HEK293 (cell line): ENCODE measurements around the gene PLAAT2.
"Not testable (repeated sequence)": the region's sequence is repeated elsewhere in the genome, so short reads cannot be mapped to it uniquely, and the experiment has no call there.

ENCODE experiments used
- CTCF ChIA-PET: fragments of 350-600 bp; formaldehyde crosslinking; extraction: SDS; loops from one replicate; lab custom pipeline; 2021; ENCODE audit warnings: antibody characterized with exemption; lab: Yijun Ruan, JAX
- POLR2A ChIA-PET: fragments of 300-600 bp; formaldehyde crosslinking; extraction: SDS; loops from one replicate; lab custom pipeline; 2020; ENCODE audit warnings: antibody characterized with exemption, inconsistent platforms; lab: Yijun Ruan, JAX
- H3K27ac ChIP-seq: fragments of 200-500 bp; sonication (Bioruptor generic); 2 replicates; pipeline ENCODE4 v1.5.1; 2014; ENCODE audit warnings: low read depth, low read length, control low read depth, inconsistent platforms; ENCODE audit errors: extremely low read depth
- H3K36me3 ChIP-seq, 2 experiments: fragments of 200-500 bp in 1 of 2; sonication (Bioruptor generic) in 1 of 2; 1 replicate in 1 of 2; 2 replicates in 1 of 2; pipeline ENCODE4 v1.5.1; 2014 to 2017; ENCODE audit warnings: inconsistent platforms in 2 of 2, low read length in 2 of 2; ENCODE audit not compliant: control insufficient read depth in 2 of 2, insufficient read depth in 1 of 2
- H3K4me1 ChIP-seq: fragments of 200-500 bp; sonication (Bioruptor generic); 2 replicates; pipeline ENCODE4 v1.5.1; 2014; ENCODE audit warnings: mild to moderate bottlenecking, low read length, inconsistent platforms; ENCODE audit not compliant: control insufficient read depth, insufficient read depth
- H3K4me3 ChIP-seq: 2 replicates; pipeline ENCODE4 v1.5.1; 2011; ENCODE audit warnings: low read depth, mild to moderate bottlenecking, control low read depth, low read length, moderate library complexity
- H3K9me3 ChIP-seq: fragments of 200-500 bp; sonication (Bioruptor generic); 2 replicates; pipeline ENCODE4 v1.5.1; 2014; ENCODE audit warnings: low read depth, low read length, inconsistent platforms; ENCODE audit not compliant: control insufficient read depth, insufficient read depth
- ELK4 ChIP-seq: IDR thresholded peaks from 2 replicates; pipeline ENCODE4 v1.6.1; 2011; ENCODE audit warnings: mild to moderate bottlenecking, low read depth, low read length, borderline replicate concordance
- GFI1B ChIP-seq: fragments of 450-650 bp; formaldehyde crosslinking; IDR thresholded peaks from 2 replicates; pipeline ENCODE4 v1.5.1; 2016; ENCODE audit warnings: missing biosample characterization, missing genetic modification characterization
- HIC1 ChIP-seq: fragments of 450-650 bp; formaldehyde crosslinking; IDR thresholded peaks from 2 replicates; pipeline ENCODE4 v1.5.1; 2016; ENCODE audit warnings: missing biosample characterization, missing genetic modification characterization
- HOXA7 ChIP-seq: sonication (generic); formaldehyde crosslinking; IDR thresholded peaks from 2 replicates; pipeline ENCODE4 v1.8.1; 2022; ENCODE audit warnings: missing genetic modification reagents, borderline replicate concordance
- PATZ1 ChIP-seq: fragments of 450-650 bp; formaldehyde crosslinking; IDR thresholded peaks from 2 replicates; pipeline ENCODE4 v1.5.1; 2016; ENCODE audit warnings: missing biosample characterization, missing genetic modification characterization
- PRDM4 ChIP-seq: fragments of 450-650 bp; formaldehyde crosslinking; IDR thresholded peaks from 2 replicates; pipeline ENCODE4 v1.5.1; 2017; ENCODE audit warnings: missing biosample characterization, missing genetic modification characterization
- ZFHX2 ChIP-seq: fragments of 450-650 bp; formaldehyde crosslinking; conservative IDR thresholded peaks from 2 replicates; pipeline ENCODE4 v1.5.1; 2016; ENCODE audit warnings: missing biosample characterization, missing genetic modification characterization
- ZNF16 ChIP-seq: fragments of 450-650 bp; formaldehyde crosslinking; IDR thresholded peaks from 2 replicates; pipeline ENCODE4 v1.5.1; 2016; ENCODE audit warnings: low read depth, missing biosample characterization, missing genetic modification characterization
- ZNF2 ChIP-seq: fragments of 450-650 bp; formaldehyde crosslinking; IDR thresholded peaks from 2 replicates; pipeline ENCODE4 v1.5.1; 2016; ENCODE audit warnings: missing biosample characterization, missing genetic modification characterization
- ZNF23 ChIP-seq: fragments of 450-650 bp; formaldehyde crosslinking; IDR thresholded peaks from 2 replicates; pipeline ENCODE4 v1.5.1; 2016; ENCODE audit warnings: missing biosample characterization, missing genetic modification characterization, borderline replicate concordance
- ZNF248 ChIP-seq: fragments of 450-650 bp; formaldehyde crosslinking; IDR thresholded peaks from 2 replicates; pipeline ENCODE4 v1.5.1; 2017; ENCODE audit warnings: missing biosample characterization, missing genetic modification characterization
- ZNF391 ChIP-seq: fragments of 450-650 bp; formaldehyde crosslinking; IDR thresholded peaks from 2 replicates; pipeline ENCODE4 v1.5.1; 2016; ENCODE audit warnings: low read depth, missing biosample characterization, missing genetic modification characterization, borderline replicate concordance
- ZNF560 ChIP-seq: fragments of 450-650 bp; formaldehyde crosslinking; IDR thresholded peaks from 2 replicates; pipeline ENCODE4 v1.5.1; 2017; ENCODE audit warnings: missing biosample characterization, missing genetic modification characterization, borderline replicate concordance
- ZNF701 ChIP-seq: fragments of 450-650 bp; formaldehyde crosslinking; IDR thresholded peaks from 2 replicates; pipeline ENCODE4 v1.5.1; 2016; ENCODE audit warnings: missing biosample characterization, missing genetic modification characterization
- ZNF843 ChIP-seq: fragments of 450-650 bp; formaldehyde crosslinking; IDR thresholded peaks from 2 replicates; pipeline ENCODE4 v1.5.1; 2016; ENCODE audit warnings: missing biosample characterization, missing genetic modification characterization
- ZSCAN23 ChIP-seq: fragments of 450-650 bp; formaldehyde crosslinking; IDR thresholded peaks from 2 replicates; pipeline ENCODE4 v1.5.1; 2016; ENCODE audit warnings: missing biosample characterization, missing genetic modification characterization
- ZSCAN5A ChIP-seq: fragments of 450-650 bp; formaldehyde crosslinking; IDR thresholded peaks from 2 replicates; pipeline ENCODE4 v1.5.1; 2016; ENCODE audit warnings: missing biosample characterization, missing genetic modification characterization

The PLAAT2 gene

GRCh38 chr11:63532117-63532516, 31.1 kb downstream of the PLAAT2 start:
- Histone ChIP-seq H3K9me3 (no peaks in the 10 kb centered on the region), H3K27ac (no peak overlapping the region), H3K4me1 (no peaks in the 10 kb centered on the region), H3K4me3 (no peak overlapping the region), H3K36me3 (no peaks in the 10 kb centered on the region)
- TF ChIP-seq PATZ1 (tag by site-specific recombination) (no peak), ZNF248 (tag by site-specific recombination) (no peak), ZNF23 (tag by site-specific recombination) (no peak), HOXA7 (CRISPR knock-in tag) (no peak), ZNF16 (tag by site-specific recombination) (no peak), ZNF2 (tag by site-specific recombination) (no peak), ZNF843 (tag by site-specific recombination) (no peak), HIC1 (tag by site-specific recombination) (no peak), ZNF701 (tag by site-specific recombination) (no peak), ZFHX2 (no peak), PRDM4 (tag by site-specific recombination) (no peak), ELK4 (no peak), GFI1B (tag by site-specific recombination) (no peak), ZSCAN5A (tag by site-specific recombination) (no peak), ZNF560 (no peak), ZNF391 (tag by site-specific recombination) (no peak), ZSCAN23 (no peak)
- ChIA-PET POLR2A (no interaction called here), CTCF (interaction anchor here (0.6 to 2.4 kb wide), 2 partner anchors 52 to 107 kb away, joined by 4 to 9 read pairs; no protein-coding TSS in a partner anchor)

GRCh38 chr11:63531074-63531792, 31.9 kb downstream of the PLAAT2 start:
- H3K4me3 ChIP-seq, H3K9me3 ChIP-seq, POLR2A ChIA-PET, H3K27ac ChIP-seq, H3K36me3 ChIP-seq, CTCF ChIA-PET, H3K4me1 ChIP-seq: not testable (repeated sequence)
